SK-N-SH treated with all-trans-retinoic acid at 6 μM for 48 hours (cell line): ENCODE measurements around the gene SMCHD1.

Experiments
- PATZ1 ChIP-seq: fragments of 250-450 bp; sonication (Bioruptor Pico); IDR thresholded peaks from 2 replicates; pipeline ENCODE4 v1.8.0; 2020; ENCODE audit warnings: mild to moderate bottlenecking, moderate library complexity, borderline replicate concordance
- SNAI2 ChIP-seq: fragments of 250-450 bp; sonication (Bioruptor Pico); IDR thresholded peaks from 2 replicates; pipeline ENCODE4 v1.5.0; 2020; ENCODE audit warnings: mild to moderate bottlenecking, moderate library complexity
- ZNF8 ChIP-seq: fragments of 450-650 bp; formaldehyde crosslinking; IDR thresholded peaks from 2 replicates; pipeline ENCODE4 v1.5.0; 2020; ENCODE audit warnings: mild to moderate bottlenecking, moderate library complexity

GRCh38 chr18:2680216-2680792, 24.8 kb downstream of the SMCHD1 start:
- TF ChIP-seq SNAI2 (CRISPR knock-in tag) (no peak), ZNF8 (no peak), PATZ1 (no peak)
